H1 (cell line): ENCODE results near the gene ENOX2. TPM values are rescaled to one million over a fixed set of nuclear protein-coding genes. Genes with fewer than 3 reads are reported as not detected.

ENCODE experiments used
- ATF2 ChIP-seq: IDR thresholded peaks from 2 replicates; pipeline ENCODE4 v1.6.1; 2012; ENCODE audit warnings: low read length, inconsistent platforms
- CTBP2 ChIP-seq: IDR thresholded peaks from 2 replicates; pipeline ENCODE4 v1.7.0; 2011; ENCODE audit warnings: borderline replicate concordance, mild to moderate bottlenecking, moderate library complexity, mixed read lengths, low read length; ENCODE audit not compliant: insufficient read depth, insufficient read length
- RAD21 ChIP-seq, 2 experiments: IDR thresholded peaks in 1 of 2; conservative IDR thresholded peaks in 1 of 2; 2 replicates each; pipeline ENCODE4 v1.6.1; 2011; ENCODE audit warnings: low read depth in 2 of 2, low read length in 2 of 2, improper control_type of control experiment in 1 of 2, inconsistent platforms in 1 of 2, mild to moderate bottlenecking in 1 of 2, moderate library complexity in 1 of 2
- polyA plus RNA-seq, 7 experiments: library from polyadenylated mRNA; depleted of rRNA in 3 of 7; stranded (reverse) in 5 of 7; unstranded in 2 of 7; fragments of >200 nt in 5 of 7; fragments of 200-250 nt in 2 of 7; gene quantifications; 1 replicate in 5 of 7; 2 replicates in 1 of 7; 4 replicates in 1 of 7; pipeline versions ENCODE4 v1.2.1 to v1.2.3, GENCODE V29; 2011 to 2013; ENCODE audit warnings: missing spikeins in 2 of 7, mixed read lengths in 2 of 7
- total RNA-seq: library from RNA; stranded (reverse); fragmentation: NEBNext Ultra II Directional; extraction: Animal tissue kit (Norgen Biotek cat#: 25700); gene quantifications from 2 replicates; pipeline ENCODE4 v1.2.1, GENCODE V29; 2021

Gene ENOX2
- total and polyA plus RNA-seq, 2 of the 8 experiments (the other 6 are each of a cell fraction or from before 2014, with no cell fraction given): 4.5 to 12.3 TPM

- TF ChIP-seq RAD21 (IDR thresholded peaks at IDR 0.05 in 1 of 2, conservative IDR thresholded peaks at IDR 0.05 in 1 of 2; ENCODE audit: low read depth in 2 of 2, low read length in 2 of 2) (no peak), CTBP2 (no peak), ATF2 (no peak)
Observed at GRCh38 chrX:130592204-130592603, 310.8 kb downstream of the ENOX2 start (continued).
